ENCODE data around the gene TOP2B.

TOP2B gene

GRCh38 chr3:25674670-25675069 lies 10.0 kb upstream of the TOP2B start:
- DNase-seq, result no peak

GRCh38 chr3:25673738-25674298 lies 9.1 kb upstream of the TOP2B start:
- DNase-seq, result no peak

- DNase-seq, result peak; percentile 26
Observed at GRCh38 chr3:25665315-25666280, 891 bp upstream of the TOP2B start.

GRCh38 chr3:25663869-25664811 lies 567 bp downstream of the TOP2B start:
- DNase-seq, result no peak

GRCh38 chr3:25663347-25663868 lies 1.3 kb downstream of the TOP2B start:
- peak; percentile 41 for DNase-seq

- DNase-seq, result no peak
Observed at GRCh38 chr3:25662736-25663320, 1.9 kb downstream of the TOP2B start.

- DNase-seq, result no peak
Observed at GRCh38 chr3:25661694-25662437, 2.8 kb downstream of the TOP2B start.

GRCh38 chr3:25658836-25659235 lies 5.9 kb downstream of the TOP2B start:
- DNase-seq, result no peak

- no peak for DNase-seq
Observed at GRCh38 chr3:25657293-25657692, 7.4 kb downstream of the TOP2B start.

GRCh38 chr3:25655659-25656058 lies 9.0 kb downstream of the TOP2B start:
- DNase-seq, result no peak

GRCh38 chr3:25654576-25654975 lies 10.1 kb downstream of the TOP2B start:
- DNase-seq, result no peak

GRCh38 chr3:25653322-25653721 lies 11.4 kb downstream of the TOP2B start:
- DNase-seq, result no peak

GRCh38 chr3:25652921-25653320 lies 11.8 kb downstream of the TOP2B start:
- DNase-seq, result no peak

- DNase-seq, result no peak
Observed at GRCh38 chr3:25648925-25649830, 15.5 kb downstream of the TOP2B start.

- peak; percentile 71 for DNase-seq
Observed at GRCh38 chr3:25648107-25648535, 16.6 kb downstream of the TOP2B start.

- no peak for DNase-seq
Observed at GRCh38 chr3:25635038-25635437, 29.7 kb downstream of the TOP2B start.

- DNase-seq, result no peak
Observed at GRCh38 chr3:25633919-25634318, 30.8 kb downstream of the TOP2B start.

- DNase-seq, result no peak
Observed at GRCh38 chr3:25631989-25632388, 32.7 kb downstream of the TOP2B start.

- DNase-seq, result no peak
Observed at GRCh38 chr3:25621087-25621486, 43.6 kb downstream of the TOP2B start.

GRCh38 chr3:25620493-25620892 lies 44.2 kb downstream of the TOP2B start:
- DNase-seq, result no peak

- DNase-seq, result no peak
Observed at GRCh38 chr3:25619382-25619781, 45.3 kb downstream of the TOP2B start.

Measured in NCI-H524 treated with DMSO at 0.1 percent for 48 hours (cell line).